T-helper 1 cell (primary cell): Measurements from ENCODE around the gene LYAR.

Experiments
- DNase-seq, 5 donors: peaks; one replicate each; pipeline ENCODE4 v3.0.0-alpha.2; 2012 to 2020

LYAR gene

GRCh38 chr4:4315461-4316149, 25.7 kb upstream of the LYAR start:
- no peak for DNase-seq

- no peak for DNase-seq
Observed at GRCh38 chr4:4311193-4311592, 21.2 kb upstream of the LYAR start.

- DNase-seq, result no peak
Observed at GRCh38 chr4:4308800-4309441, 19.0 kb upstream of the LYAR start.

DNA sequence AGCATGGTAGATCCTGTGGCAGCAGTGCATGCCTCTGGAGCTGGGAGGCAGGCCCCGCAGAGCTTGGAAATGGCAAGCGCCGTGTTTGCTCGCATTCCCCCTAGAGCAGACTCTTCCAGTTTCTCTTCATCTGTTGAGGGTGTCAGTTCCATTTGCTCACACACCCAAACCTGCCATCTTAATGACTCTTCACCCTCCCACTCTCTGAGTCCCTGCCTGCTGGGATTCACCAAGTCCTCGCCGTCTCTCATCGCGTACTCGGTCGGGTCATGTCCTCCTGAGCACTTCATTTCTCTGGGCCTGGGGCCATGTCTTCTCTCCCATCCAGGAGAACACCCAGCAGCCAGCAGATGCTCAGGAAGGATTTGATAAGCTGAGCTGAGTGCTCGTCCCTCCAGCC, 17.0 kb upstream of the LYAR start:
- no peak for DNase-seq

GRCh38 chr4:4302416-4302815, 12.5 kb upstream of the LYAR start:
- no peak for DNase-seq

DNA sequence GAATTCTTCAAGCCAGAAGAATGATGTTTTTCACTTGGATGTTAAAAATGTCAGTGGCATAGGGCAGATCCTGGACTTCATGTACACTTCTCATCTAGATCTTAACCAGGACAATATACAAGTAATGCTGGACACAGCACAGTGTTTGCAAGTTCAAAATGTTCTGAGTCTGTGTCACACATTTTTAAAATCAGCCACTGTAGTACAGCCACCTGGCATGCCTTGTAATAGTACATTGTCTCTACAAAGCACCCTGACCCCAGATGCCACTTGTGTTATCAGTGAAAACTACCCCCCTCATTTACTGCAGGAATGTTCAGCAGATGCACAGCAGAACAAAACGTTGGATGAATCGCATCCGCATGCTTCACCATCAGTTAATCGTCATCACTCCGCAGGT, 12.0 kb upstream of the LYAR start:
- no peak for DNase-seq

DNA sequence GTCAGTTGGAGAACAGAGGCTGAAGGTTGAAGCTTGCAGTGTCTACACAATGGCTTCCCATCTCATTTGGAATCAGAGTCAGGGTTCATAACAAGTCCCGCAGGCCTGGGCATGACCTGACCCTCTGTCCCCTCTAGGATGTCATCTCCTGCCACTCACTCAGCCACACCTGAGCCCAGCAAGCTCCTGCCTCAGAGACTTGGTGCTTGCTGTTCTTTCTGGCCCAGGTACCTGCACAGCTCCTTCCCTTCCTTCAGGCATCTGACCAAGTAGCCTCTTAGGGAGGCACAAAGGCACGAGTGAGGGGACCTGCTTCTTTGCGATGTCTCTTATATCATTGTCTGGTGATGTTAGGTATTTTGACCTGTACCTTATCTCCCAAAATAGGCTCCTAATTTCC, 9.1 kb upstream of the LYAR start:
- DNase-seq, result no peak

GRCh38 chr4:4296283-4296846, 6.4 kb upstream of the LYAR start:
- DNase-seq, result no peak

DNA sequence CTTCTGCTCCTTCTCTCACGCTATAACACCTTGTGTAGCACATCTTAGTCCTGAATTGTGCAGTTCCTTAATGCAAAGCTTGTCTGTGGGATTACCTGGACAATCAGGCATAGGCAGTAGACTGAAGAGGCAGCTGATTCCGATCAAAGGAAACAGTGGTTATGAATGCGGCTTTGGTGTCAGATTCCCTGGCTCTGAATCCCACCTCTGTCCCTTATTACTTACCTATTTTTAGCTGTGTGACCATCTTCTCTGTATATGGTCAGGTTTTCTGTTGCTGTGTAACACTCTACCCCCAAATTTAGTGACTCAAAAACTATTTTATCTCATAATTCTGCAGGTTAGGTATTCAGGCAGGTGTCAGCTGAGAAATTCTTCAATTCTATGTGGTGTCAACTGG, 3.3 kb upstream of the LYAR start:
- DNase-seq, result no peak

DNA sequence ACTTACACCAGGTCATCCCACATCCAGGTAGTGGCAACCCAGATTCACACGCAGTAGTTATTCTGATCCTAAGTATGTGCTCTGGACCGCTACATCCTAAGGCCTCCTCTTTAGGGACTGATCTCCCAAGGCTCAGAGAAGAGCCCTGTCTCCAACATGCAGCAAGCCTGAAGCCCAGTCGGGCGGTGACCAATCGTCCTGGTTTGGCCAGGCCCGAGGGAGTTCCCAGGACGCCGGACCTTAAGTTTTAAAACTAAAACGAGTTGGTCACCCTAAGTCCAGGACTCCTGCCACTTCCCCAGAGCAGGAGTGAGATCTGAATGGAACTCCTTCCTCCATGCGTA, 385 bp downstream of the LYAR start:
- DNase-seq, result no peak

DNA sequence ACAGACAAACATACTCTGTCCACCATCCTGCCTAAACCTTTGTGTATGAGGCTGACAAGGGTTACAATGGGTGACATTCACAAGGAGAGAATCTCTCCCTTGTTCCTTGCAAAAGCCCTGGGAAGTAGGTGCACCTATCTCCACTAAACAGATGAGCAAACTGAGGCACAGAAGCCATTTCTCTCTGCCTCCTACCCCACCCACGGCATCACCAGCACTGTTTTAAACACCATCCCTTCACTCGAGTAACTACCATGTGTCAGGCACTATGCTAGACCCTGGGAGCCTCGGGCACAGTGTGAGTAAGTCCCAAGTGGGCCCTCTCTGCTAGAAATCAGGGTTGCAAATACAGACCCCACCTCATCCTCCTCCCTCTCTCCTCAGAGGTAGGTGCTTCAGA, 899 bp downstream of the LYAR start:
- DNase-seq, result no peak

- DNase-seq, result no peak
Observed at GRCh38 chr4:4288098-4288497, 1.9 kb downstream of the LYAR start.

DNA sequence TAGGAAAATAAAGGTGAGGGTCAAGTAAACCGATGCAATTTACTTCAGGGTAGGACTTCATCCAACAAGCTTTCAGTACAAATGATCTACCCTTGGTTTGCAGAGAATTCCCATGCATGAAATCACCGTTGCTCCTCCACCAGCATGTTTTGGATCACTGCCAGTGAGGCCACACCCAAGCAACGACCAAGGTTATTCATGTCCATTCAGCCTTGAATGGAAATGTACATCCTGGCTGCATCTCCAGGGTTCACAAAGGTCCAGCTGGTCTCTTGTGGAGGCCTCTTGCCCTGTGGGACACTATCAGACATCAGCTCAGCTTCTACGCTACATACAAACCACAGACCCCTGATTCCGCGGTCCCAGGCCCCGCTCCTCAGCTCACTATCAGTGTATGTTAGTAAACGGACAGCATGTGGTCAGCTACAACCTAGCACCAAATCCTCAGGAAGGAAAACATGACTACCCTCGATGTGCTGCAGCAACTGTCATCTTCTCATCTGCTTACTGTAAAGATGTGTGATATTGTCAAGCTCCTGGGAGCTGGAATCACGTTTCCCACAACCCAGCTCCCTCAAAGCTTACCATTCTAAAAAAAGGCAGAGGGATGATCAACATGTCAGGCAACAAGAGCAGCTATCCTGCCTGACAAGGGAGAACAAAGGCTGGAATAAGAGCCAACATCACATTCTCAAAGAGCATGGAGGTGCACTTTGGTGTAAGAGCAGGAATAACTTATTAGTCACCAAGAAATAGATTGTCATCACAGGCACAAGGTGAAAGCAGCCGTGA, 4.9 kb downstream of the LYAR start:
- DNase-seq, result no peak

DNA sequence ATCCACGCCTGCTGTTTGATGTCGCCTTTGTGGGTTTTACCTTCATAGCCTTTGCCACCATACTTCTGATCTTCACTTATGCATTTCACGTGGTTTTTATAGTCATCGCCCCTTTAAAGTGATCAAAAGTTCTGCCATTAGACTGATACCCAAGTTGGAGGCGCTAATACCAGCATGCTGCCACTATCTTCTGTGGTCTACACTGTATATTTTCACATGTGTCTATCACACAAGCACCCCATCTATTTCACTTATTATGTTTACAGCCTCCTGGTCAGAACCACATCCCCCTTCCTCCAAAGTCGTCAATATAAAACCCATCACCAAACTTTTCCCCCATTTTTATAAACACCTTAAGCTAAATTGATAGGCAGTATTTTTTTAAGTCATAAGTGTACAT, 8.2 kb downstream of the LYAR start:
- DNase-seq, result no peak

- no peak for DNase-seq
Observed at GRCh38 chr4:4277531-4277930, 12.4 kb downstream of the LYAR start.

DNA sequence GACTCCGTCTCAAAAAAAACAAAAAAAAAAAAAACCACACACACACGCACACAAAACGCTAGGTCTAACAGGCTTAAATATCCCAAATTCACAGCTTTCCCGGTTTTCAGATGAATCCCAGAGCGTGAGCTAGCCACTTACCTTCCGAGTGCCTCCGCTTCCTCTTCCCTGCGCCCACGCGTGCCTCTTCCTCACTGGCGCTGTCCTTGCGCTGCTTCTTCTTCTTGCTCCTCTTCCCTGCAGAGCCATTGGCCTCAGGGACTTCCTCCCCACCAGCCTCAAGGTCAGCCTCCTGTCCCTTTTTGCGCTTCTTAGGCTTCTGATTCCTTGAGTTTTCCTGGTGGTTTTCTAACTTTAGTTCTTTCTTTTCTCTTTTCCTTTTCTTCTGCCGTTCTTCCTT, 15.7 kb downstream of the LYAR start:
- no peak for DNase-seq

- DNase-seq, result no peak
Observed at GRCh38 chr4:4271912-4272311, 18.0 kb downstream of the LYAR start.

DNA sequence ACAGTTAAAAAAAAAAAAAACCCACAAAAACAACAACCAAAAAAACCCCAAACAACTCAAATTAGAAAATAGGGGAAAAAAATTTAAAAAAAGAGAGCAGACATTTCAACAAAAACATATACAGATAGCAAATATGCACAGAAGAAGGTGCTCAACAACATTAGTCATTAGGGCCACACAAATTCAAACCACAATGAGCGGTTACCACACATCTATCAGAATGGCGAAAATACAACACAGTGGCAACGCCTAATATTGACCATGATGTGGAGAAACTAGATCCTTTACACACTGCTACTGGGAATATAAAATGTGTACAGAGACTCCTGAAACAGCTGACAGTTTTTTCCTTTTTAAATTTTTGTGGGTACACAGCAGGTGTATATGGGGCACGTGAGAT, 19.4 kb downstream of the LYAR start:
- no peak for DNase-seq

- DNase-seq, result peak in 2 of 5 donors; percentile 9 to 71
Observed at GRCh38 chr4:4269856-4270255, 20.1 kb downstream of the LYAR start.

DNA sequence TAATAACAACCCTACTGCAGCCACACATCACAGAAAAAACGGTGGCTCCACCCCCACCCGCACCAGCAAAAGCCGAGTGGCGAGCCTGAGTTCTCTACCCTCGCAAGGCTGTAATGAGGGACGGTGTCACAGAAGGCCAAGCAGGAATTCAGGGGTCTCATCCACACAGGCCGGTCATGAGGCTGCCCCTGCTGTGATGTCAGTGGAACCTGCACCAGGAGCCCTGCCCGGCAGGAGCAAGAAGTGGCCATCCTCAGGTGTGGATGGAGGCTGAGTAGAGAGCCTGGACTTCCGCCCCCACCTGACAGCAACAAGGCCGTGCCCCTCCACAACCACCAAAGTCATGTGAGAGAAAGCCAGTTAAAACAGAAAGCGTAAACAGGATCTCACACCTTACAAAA, 20.6 kb downstream of the LYAR start:
- peak in 4 of 5 donors; percentile 11 to 71 (median 36) for DNase-seq

- DNase-seq, result no peak
Observed at GRCh38 chr4:4268776-4269175, 21.2 kb downstream of the LYAR start.

DNA sequence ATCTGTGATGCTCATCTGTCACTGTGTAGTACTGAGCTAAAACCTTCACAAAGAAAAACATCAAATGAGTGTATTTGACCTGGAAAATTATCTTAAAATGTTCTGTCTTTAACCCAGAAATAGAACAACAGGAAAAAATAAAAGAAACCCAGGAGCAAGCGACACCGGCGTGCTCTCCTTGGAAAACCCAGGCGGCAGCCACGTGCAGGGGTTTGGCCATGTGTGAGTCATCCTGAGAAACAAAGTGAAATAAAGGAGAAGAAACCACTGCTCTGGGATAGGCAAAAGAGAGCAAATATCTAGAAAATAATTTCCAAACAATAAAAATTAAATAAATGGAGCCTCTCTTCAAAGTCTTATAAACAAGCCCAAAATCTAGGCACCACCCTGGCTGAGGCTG, 22.0 kb downstream of the LYAR start:
- DNase-seq, result no peak

- peak in 1 of 5 donors; percentile 71 for DNase-seq
Observed at GRCh38 chr4:4260185-4260751, 29.7 kb downstream of the LYAR start.
